Rectal smooth muscle tissue (tissue), 1 donor: Measurements from ENCODE around the gene SMIM44.
A peak's percentile ranks its signal among the peaks of the same experiment; 100 is the strongest.

Experiments
- H3K27ac ChIP-seq: one replicate; pipeline ENCODE4 v1.7.0; 2013; ENCODE audit warnings: low read depth, low read length, inconsistent platforms
- H3K27me3 ChIP-seq: one replicate; pipeline ENCODE4 v1.7.0; 2013; ENCODE audit warnings: low read length; ENCODE audit not compliant: control insufficient read depth, insufficient read depth
- H3K36me3 ChIP-seq: one replicate; pipeline ENCODE4 v1.7.0; 2013; ENCODE audit warnings: low read length; ENCODE audit not compliant: control insufficient read depth, insufficient read depth
- H3K4me1 ChIP-seq: one replicate; pipeline ENCODE4 v1.7.0; 2013; ENCODE audit warnings: low read length; ENCODE audit not compliant: control insufficient read depth, insufficient read depth
- H3K4me3 ChIP-seq: one replicate; pipeline ENCODE4 v1.7.0; 2013; ENCODE audit warnings: low read length
- H3K9ac ChIP-seq: one replicate; pipeline ENCODE4 v1.7.0; 2013; ENCODE audit warnings: low read length

The SMIM44 gene

DNA sequence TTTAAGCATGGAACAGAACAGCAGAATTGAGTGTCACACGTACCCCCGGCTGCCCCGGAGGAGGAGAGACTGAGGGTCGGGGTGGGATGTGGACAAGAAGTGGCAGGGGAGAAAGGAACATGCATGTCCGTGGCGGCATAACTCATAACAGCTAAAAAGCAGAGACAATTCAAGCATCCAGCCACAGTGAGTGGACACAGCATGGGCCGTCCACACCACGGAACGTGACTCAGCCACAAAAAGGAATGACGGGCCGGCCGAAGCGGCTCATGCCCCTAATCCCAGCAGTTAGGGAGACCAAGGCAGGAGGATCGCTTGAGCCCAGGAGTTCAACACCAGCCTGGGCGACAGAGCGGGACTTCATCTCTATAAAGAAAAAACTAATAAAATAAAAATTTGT is 9.7 kb upstream of the SMIM44 start:
- Histone ChIP-seq H3K4me1 (no peaks in the 10 kb centered on the region), H3K27ac (no peak overlapping the region), H3K27me3 (no peaks in the 10 kb centered on the region), H3K4me3 (no peak overlapping the region), H3K9ac (no peak overlapping the region), H3K36me3 (peaks cover 10% of the 10 kb centered on the region)

DNA sequence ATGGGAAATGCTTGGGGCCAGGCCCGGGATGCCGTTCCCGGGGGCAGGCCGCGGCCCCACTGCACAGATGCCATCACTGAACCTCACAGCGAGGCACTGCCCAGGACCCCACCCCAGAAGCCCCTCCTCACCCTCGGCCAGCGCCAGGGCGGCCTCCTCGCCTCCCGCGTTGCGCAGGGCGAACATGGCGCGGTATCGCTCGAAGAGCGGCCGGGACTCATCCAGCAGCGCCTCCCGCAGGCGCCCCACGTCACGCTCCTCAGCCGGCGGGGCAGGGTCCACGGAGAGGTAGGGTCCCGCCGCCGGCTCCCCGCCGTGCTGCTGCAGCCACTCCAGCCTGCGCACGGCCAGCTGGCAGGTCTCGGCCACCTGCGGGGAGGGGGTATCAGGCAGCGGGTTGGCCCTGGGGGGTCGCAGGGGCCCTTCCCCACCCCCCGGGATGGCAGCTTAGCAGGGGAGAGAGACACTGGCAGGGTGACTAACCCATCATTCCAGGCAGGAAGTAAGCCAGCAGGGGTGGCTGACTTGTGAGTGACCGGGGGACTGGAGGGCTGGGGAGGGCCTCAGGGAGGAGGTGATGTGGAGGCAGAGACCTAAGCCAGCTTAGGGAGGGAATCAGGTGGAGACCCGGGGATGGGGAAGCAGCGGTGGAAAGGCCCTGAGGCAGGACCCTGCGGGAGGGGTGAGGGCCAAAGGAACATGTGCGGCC is 9.0 kb upstream of the SMIM44 start:
- H3K27me3 ChIP-seq: no peaks in the 10 kb centered on the region
- H3K36me3 ChIP-seq: peaks cover 10% of the 10 kb centered on the region
- H3K9ac ChIP-seq: no peak overlapping the region
- no peak overlapping the region for H3K27ac ChIP-seq
- H3K4me1 ChIP-seq: no peaks in the 10 kb centered on the region
- H3K4me3 ChIP-seq: no peak overlapping the region

DNA sequence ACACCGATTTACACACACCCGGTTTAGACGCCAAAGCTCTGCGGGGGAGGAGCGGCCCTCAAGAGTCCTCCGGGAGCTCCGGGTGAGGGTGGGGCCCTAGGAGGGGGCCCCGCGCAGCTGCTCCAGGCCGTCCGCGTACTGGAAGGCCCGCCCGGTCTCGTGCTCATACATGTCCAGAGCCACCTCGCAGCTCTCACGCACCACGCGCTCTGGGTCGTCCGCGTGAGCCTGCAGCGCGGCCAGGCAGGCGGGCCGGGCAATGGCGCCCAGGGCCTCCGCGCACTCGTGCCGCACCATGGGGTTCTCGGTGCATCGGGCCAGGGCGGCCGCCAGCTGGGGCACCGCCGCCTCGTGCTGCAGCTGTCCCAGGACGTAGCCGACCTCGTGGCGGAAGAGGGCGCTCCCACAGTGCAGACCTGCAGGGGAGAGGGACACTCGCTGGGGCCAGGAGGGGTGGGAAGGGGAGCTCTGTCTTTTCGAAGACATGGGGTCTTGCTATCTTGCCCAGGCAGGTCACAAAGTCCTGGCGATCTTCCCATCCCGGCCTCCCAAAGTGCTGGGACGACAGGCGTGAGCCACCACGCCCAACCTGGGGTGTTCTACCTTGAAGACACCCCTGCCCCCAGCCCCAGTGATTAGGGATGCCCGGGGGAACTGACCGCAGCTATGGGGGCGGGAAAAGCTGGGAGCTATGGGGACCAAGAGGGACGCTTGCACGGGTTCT is 8.3 kb upstream of the SMIM44 start:
- Histone ChIP-seq H3K36me3 (peaks cover 10% of the 10 kb centered on the region), H3K9ac (no peak overlapping the region), H3K27ac (no peak overlapping the region), H3K27me3 (no peaks in the 10 kb centered on the region), H3K4me3 (no peak overlapping the region), H3K4me1 (no peaks in the 10 kb centered on the region)

DNA sequence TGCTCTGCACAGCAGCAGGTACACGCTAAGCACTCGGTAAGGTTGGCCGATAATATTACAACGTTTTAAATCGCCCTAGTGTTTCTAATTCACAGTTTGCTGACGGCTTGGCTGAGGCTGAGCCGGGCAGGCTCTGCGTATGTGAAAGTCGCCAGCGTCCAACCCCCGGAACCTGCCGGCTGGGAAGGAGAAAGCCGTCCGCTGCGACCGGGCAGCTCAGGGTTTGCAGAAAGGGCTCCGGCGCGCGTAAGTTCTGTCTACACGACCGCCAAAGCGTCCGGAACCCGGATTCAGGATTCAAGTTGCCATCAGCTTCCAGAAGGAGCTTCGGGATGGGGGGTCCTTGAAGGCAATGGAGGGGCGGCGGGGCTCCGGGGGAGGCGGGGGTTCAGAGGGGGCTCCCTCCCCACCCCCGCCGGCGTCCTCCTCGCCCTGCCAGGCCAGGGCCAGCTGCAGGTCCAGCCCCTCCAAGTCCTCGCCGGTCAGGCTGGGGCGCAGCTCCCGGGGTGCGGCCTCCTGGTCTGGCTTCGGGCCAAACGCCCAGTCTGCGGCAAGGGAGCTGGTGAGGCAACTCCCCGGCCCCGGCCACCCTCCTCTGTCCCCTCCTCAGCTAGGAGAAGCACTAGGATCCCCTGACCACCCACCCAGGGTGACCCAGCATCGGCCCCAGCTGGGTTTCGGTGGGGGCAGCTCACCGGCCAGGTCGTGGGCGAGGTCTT is 575 bp downstream of the SMIM44 start:
- Histone ChIP-seq H3K36me3 (no peaks in the 10 kb centered on the region), H3K27ac (no peak overlapping the region), H3K4me3 (peak overlapping the region; percentile 44), H3K9ac (no peak overlapping the region), H3K27me3 (peaks cover 5% of the 10 kb centered on the region), H3K4me1 (no peaks in the 10 kb centered on the region)

DNA sequence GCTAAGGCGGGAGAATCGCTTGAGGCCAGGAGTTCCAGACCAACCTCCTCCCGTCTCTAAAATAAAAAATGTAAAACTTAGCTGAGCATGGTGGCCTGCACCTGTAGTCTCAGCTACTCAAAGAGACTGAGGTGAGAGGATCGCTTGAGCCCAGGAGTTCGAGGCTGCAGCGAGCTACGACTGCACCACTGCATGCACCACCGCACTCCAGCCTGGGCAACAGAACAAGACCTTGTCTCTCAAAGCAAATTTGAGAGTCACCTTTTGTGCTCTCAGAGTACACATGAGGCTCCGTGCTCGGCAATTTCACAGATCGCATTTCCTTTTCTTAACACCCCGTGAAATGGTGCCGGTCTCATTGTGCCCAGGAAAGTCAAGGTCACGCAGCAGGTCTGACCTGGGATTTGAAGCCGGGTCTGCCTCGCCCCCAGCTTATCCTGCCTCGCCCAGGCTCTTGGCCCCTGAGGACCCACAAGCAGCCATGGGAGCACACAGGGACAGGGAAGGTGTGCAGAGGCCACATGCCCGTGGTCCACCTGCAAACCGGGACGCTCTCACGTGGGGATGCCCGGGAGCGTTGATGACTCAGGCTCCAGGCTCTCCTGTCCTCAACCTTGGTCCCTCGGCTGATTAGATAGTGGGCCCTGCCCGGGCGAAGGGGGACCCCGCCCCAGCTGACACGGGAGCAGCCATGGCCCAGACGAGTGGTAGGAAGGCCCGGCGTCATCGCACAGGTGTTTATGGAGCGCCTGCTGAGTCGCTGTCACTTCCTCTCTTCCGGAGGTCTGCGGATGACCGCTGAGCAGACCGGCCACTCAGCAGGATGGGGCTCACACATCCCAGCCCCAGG is 1.8 kb downstream of the SMIM44 start:
- Histone ChIP-seq H3K36me3 (no peaks in the 10 kb centered on the region), H3K27me3 (peaks cover 5% of the 10 kb centered on the region), H3K9ac (no peak overlapping the region), H3K4me3 (no peak overlapping the region), H3K27ac (no peak overlapping the region), H3K4me1 (no peaks in the 10 kb centered on the region)

GRCh38 chr19:3480383-3481091 is 2.7 kb downstream of the SMIM44 start, which contains the start of gene SMIM24:
Gene SMIM24 (minus strand): TSS chr19:3480525. CDS start chr19:3480463, 62 bp downstream.
- H3K27me3 ChIP-seq: peaks cover 5% of the 10 kb centered on the region
- no peak within 1 kb of the TSS for H3K9ac ChIP-seq
- no peak within 1 kb of the TSS for H3K4me3 ChIP-seq
- H3K4me1 ChIP-seq: no peaks in the 10 kb centered on the region
- H3K36me3 ChIP-seq: no peaks in the 10 kb centered on the region
- no peak within 1 kb of the TSS for H3K27ac ChIP-seq

DNA sequence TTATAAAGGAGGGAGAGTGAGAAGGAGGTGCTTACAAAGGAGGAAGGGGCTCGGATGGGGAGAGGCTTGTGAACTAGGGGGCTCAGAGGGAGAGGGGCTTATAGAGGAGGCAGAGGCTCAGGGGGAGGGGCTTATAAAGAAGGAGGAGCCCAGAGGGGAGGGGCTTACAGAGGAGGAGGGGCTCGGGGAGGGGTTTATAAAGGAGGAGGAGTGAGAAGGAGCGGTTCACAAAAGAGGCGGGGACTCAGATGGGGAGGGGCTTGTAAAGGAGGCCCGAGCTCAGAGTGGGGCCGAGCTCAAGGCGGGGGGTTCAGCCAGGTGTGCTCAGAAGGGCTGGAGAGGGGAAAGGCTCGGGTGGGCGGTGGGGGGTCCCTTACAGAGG is 3.4 kb downstream of the SMIM44 start:
- H3K4me3 ChIP-seq: no peak overlapping the region
- no peak overlapping the region for H3K9ac ChIP-seq
- peaks cover 5% of the 10 kb centered on the region for H3K27me3 ChIP-seq
- H3K4me1 ChIP-seq: no peaks in the 10 kb centered on the region
- H3K27ac ChIP-seq: no peak overlapping the region
- H3K36me3 ChIP-seq: no peaks in the 10 kb centered on the region

DNA sequence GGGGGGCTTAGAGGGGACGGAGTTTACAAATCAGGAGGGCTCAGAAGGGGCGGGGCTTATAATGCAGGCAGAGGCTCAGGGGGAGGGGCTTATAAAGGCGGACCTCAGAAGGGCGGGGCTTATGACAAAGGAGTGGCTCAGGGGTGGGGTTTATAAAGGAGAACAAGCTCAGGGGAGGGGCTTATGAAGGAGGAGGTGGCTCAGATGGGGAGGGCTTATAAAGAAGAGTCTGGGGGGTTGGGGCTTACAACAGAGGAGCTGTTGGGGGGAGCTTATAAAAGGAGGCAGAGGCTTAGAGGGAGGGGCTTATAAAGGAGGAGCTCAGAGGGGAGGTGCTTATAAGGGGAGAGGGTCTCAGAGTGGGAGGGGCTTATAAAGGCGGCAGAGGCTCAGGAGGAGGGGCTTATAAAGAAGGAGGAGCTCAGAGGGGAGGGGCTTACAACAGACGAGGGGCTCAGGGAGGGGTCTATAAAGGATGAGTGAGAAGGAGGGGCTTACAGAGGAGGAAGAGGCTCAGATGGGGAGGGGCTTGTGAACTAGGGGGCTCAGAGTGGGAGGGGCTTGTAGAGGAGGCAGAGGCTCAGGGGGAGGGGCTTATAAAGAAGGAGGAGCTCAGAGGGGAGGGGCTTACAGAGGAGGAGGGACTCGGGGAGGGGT is 3.9 kb downstream of the SMIM44 start:
- H3K36me3 ChIP-seq: no peaks in the 10 kb centered on the region
- no peaks in the 10 kb centered on the region for H3K4me1 ChIP-seq
- no peak overlapping the region for H3K9ac ChIP-seq
- H3K27me3 ChIP-seq: peaks cover 5% of the 10 kb centered on the region
- no peak overlapping the region for H3K27ac ChIP-seq
- no peak overlapping the region for H3K4me3 ChIP-seq

DNA sequence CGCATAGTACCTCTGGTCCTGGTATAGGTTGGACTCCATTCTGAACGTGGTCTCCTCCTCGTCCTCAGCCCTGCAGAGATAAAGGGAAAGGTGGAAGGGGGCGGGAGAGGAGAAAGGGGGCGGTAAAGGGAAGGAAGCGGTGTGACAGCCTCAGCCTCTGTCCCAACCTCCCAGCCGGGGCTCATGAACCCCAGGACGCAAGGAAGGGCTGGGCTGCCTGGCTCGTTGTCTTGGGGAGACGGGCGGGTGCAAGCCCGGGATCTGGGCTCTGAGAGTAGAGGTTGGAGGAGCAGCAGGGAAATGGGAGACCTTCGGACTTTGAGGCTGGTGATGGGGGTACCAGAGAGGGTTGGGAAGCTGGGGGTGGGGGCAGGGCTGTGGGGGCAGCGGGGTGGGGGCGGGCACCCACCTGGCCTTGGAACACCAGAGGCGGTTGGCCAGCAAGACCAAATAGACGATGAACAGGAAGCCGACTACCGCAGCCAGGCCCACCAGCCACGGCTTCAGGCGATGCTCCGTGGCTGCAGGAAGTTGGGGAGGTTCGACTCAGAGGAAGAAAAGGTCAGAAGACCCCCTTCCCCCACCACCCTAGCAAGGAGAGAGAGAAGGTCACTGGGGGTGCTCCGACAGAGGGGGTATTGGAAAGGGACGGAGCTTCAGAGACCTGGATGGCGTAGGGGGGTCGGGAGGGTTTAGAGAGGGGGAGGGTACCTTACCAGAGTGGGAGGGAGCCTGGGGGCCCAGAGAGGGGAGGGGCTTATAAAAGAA is 4.6 kb downstream of the SMIM44 start:
- H3K4me1 ChIP-seq: no peaks in the 10 kb centered on the region
- no peaks in the 10 kb centered on the region for H3K36me3 ChIP-seq
- H3K27me3 ChIP-seq: peaks cover 5% of the 10 kb centered on the region
- no peak overlapping the region for H3K9ac ChIP-seq
- H3K4me3 ChIP-seq: no peak overlapping the region
- H3K27ac ChIP-seq: no peak overlapping the region

GRCh38 chr19:3477951-3478350 is 5.3 kb downstream of the SMIM44 start:
- Histone ChIP-seq H3K27me3 (peaks cover 3% of the 10 kb centered on the region), H3K27ac (no peak overlapping the region), H3K4me1 (no peaks in the 10 kb centered on the region), H3K36me3 (no peaks in the 10 kb centered on the region), H3K4me3 (no peak overlapping the region), H3K9ac (no peak overlapping the region)

DNA sequence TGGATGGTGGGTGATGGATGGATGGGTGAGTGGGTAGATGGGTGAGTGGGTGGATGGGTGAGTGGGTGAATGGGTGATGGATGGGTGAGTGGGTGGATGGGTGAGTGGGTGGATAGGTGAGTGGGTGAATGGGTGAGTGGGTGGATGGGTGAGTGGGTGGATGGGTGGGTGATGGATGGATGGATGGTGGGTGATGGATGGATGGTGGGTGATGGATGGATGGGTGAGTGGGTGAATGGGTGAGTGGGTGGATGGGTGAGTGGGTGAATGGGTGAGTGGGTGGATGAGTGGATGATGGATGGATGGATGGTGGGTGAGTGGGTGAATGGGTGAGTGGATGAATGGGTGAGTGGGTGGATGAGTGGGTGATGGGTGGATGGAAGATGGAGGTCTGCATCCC is 5.7 kb downstream of the SMIM44 start:
- peaks cover 3% of the 10 kb centered on the region for H3K27me3 ChIP-seq
- H3K9ac ChIP-seq: no peak overlapping the region
- H3K4me3 ChIP-seq: no peak overlapping the region
- no peaks in the 10 kb centered on the region for H3K4me1 ChIP-seq
- no peak overlapping the region for H3K27ac ChIP-seq
- no peaks in the 10 kb centered on the region for H3K36me3 ChIP-seq
